Activated CD8-positive, alpha-beta memory T cell treated with anti-CD3 and anti-CD28 coated beads, Interleukin-2, amount 50 U/mL, for 4 hours (primary cell): ENCODE data around the gene KRTAP9-8.
"Not testable (repeated sequence)": the region's sequence is repeated elsewhere in the genome, so short reads cannot be mapped to it uniquely, and the experiment has no call there.

ENCODE experiments used
- DNase-seq: peaks from one replicate; pipeline ENCODE4 v3.0.0-alpha.2; 2020

KRTAP9-8 gene, protein sequence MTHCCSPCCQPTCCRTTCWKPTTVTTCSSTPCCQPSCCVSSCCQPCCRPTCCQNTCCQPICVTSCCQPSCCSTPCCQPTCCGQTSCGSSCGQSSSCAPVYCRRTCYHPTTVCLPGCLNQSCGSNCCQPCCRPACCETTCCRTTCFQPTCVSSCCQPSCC

DNA sequence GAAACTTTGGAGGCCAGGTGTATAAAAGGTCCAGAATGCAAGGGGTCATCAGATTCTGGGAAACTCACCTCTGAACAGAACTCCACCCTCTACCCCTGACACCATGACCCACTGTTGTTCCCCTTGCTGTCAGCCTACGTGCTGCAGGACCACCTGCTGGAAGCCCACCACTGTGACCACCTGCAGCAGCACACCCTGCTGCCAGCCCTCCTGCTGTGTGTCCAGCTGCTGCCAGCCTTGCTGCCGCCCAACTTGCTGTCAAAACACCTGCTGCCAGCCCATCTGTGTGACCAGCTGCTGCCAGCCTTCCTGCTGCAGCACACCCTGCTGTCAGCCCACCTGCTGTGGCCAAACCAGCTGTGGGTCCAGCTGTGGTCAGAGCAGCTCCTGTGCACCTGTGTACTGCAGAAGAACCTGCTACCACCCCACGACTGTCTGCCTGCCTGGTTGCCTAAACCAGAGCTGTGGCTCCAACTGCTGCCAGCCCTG, at the start of gene KRTAP9-8:
Gene KRTAP9-8 (plus strand): TSS at position 51 of the 489 bp plus-strand sequence. CDS start 53 bp downstream, at position 104.
- not testable (repeated sequence) for DNase-seq

DNA sequence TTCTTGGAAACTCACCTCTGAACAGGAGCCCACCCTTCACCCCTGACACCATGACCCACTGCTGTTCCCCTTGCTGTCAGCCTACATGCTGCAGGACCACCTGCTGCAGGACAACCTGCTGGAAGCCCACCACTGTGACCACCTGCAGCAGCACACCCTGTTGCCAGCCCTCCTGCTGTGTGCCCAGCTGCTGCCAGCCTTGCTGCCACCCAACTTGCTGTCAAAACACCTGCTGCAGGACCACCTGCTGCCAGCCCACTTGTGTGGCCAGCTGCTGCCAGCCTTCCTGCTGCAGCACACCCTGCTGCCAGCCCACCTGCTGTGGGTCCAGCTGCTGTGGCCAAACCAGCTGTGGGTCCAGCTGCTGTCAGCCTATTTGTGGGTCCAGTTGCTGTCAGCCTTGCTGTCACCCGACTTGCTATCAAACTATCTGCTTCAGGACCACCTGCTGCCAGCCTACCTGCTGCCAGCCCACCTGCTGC, 47.9 kb upstream of the KRTAP9-8 start, which contains the start of gene KRTAP9-1:
Gene KRTAP9-1 (plus strand): TSS at position 51 of the 482 bp plus-strand sequence. CDS start 0 bp downstream, at position 51.
- DNase-seq = not testable (repeated sequence)

DNA sequence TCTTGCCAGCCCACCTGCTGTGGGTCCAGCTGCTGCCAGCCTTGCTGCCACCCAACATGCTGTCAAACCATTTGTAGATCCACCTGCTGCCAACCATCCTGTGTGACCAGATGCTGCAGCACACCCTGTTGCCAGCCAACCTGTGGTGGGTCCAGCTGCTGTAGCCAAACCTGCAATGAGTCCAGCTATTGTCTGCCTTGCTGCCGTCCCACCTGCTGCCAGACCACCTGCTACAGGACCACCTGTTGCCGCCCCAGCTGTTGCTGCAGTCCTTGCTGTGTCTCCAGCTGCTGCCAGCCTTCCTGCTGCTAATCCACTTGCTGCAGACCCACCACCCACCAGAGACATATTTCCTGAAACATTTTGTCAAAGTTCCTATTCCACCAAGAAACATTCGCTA, 47.5 kb upstream of the KRTAP9-8 start:
- no peak for DNase-seq

GRCh38 chr17:41196068-41196467, 41.7 kb upstream of the KRTAP9-8 start:
- no peak for DNase-seq

DNA sequence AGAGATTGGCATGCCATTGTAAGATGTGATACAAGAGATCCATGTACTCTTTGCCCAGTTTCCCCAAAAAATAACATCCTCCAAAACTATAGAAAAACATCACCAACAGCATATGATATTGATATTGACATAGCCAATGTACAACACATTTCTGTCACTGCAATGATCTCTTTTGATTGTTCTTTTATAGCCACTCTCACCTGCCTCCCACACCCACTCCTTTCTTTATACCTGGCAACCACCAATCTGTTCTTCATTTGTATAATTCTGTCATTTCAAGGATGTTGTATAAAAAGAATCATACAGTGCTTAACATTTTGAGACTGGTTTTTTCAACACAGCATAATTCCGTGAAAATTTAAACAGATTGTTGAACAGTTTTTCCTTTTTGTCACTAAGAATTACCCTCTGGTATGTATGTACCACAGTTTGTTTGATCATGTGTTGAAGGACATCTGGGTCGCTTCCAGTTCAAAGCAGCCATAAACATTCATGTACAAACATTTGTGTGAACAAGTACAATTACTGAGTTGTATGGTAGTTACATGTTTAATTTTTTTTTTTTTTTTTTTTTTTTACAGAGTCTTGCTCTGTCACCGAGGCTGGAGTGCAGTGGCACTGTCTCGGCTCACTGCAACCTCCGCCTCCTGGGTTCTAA, 38.2 kb upstream of the KRTAP9-8 start:
- DNase-seq = no peak

- no peak for DNase-seq
Measured at GRCh38 chr17:41211845-41212466, 25.8 kb upstream of the KRTAP9-8 start.

DNA sequence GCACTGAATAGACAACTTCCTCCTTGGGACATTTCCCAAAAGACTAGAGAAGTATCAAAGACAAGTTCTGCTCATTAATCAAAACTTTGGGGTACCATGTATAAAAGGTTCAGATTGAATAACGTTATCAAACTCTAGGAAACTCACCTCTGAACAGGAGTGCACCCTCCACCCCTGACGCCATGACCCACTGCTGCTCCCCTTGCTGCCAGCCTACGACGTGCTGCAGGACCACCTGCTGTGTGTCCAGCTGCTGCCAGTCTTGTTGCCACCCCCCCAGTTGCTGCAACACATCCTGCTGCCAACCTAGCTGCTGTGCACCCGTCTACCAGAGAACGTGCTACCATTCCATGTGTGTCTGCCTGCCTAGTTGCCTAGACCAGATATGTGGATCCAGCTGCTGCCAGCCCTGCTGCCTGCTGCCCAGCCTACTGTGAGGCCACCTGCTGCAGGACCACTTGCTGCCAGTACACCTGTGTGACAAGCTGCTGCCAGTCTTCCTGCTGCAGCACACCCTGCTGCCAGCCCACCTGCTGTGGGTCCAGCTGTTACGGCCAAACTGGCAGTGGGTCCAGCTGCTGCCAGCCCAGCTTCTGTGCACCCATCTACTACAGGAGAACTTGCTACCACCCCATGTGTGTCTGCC, 25.2 kb upstream of the KRTAP9-8 start:
- DNase-seq = no peak

GRCh38 chr17:41215681-41216080, 22.1 kb upstream of the KRTAP9-8 start:
- DNase-seq = no peak

DNA sequence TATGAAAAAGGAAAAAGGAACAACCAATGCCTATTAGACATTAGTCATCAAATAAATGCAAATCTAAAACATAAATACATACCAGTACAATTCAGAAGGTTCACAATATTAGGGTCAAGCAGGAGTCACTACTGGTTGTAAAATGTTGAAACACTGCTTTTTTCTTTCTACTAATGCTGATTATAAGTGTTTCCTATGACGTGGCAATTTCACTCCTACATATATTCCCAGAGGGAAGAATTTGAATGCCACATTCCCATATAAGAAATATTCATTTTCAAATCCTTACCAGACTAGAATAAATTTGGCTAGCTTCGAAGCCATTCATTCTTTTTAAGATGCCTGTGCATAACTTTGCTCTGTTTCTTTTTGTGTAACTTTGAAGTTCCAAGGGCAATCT, 14.0 kb upstream of the KRTAP9-8 start:
- no peak for DNase-seq

DNA sequence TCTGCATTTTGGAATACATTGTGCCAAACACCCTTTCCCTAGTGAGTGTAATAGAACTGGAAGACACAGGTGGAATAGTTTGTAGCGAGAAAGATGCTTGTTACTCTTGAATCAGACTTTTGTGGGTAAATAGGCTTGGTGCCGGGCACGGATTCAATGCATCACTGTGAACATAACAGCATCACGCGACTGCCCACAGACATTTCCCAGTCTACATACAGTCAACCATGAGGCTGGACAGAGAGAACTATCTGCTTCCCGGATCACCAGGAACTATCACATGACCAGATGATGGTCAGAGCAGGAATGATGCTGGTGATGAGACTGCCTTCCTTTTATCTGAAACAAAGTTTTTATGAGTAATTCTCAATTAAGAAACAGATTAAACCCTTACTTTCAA, 11.7 kb upstream of the KRTAP9-8 start:
- no peak for DNase-seq

- DNase-seq = not testable (repeated sequence)
Measured at GRCh38 chr17:41226598-41227095, 11.2 kb upstream of the KRTAP9-8 start, which contains the start of gene KRTAP9-2. KRTAP9-2 (plus strand) TSS chr17:41226648; CDS start chr17:41226655, 7 bp downstream.

DNA sequence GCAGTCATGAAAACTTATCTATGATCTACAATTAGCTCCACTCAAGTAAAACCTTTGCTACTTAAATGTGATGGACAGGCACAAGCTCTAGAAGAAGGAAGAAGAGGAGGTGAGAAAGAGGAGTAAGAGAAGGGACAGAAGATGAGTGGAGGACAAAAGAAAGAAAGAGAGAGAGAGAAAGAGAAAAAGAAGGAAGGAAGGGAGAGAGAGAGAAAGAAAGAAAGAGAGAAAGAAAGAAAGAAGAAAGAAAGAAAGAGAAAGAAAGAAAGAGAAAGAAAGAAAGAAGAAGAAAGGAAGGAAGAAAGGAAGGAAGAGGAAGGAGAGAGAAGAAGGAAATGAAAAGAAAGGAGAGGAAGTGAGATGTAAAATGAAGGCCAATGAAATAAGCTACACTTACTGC, 7.7 kb upstream of the KRTAP9-8 start:
- DNase-seq = no peak

- DNase-seq = no peak
Measured at GRCh38 chr17:41231731-41232130, 6.1 kb upstream of the KRTAP9-8 start.

- DNase-seq = not testable (repeated sequence)
Measured at GRCh38 chr17:41232399-41233105, 5.2 kb upstream of the KRTAP9-8 start, which contains the start of gene KRTAP9-3. KRTAP9-3 (plus strand) TSS chr17:41232449; CDS start chr17:41232502, 53 bp downstream.

DNA sequence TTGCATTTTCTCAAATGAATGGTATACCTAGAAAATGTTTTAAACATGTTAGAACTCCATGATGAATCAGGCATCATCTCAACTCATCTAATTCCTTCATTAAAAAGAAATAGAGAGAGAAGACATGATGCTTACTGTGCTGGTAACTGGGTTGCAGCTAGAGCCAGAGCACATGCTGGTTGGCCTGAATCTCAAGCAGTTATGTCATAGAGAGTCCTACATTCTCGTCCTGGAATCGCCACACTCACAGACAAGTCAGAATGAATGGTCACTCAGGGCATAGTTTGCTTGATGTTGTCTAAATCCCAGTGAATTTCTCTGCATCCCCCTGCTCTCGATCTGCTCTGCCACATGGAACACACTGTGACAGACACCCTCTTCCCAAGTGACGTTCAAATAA, 683 bp upstream of the KRTAP9-8 start:
- not testable (repeated sequence) for DNase-seq

DNA sequence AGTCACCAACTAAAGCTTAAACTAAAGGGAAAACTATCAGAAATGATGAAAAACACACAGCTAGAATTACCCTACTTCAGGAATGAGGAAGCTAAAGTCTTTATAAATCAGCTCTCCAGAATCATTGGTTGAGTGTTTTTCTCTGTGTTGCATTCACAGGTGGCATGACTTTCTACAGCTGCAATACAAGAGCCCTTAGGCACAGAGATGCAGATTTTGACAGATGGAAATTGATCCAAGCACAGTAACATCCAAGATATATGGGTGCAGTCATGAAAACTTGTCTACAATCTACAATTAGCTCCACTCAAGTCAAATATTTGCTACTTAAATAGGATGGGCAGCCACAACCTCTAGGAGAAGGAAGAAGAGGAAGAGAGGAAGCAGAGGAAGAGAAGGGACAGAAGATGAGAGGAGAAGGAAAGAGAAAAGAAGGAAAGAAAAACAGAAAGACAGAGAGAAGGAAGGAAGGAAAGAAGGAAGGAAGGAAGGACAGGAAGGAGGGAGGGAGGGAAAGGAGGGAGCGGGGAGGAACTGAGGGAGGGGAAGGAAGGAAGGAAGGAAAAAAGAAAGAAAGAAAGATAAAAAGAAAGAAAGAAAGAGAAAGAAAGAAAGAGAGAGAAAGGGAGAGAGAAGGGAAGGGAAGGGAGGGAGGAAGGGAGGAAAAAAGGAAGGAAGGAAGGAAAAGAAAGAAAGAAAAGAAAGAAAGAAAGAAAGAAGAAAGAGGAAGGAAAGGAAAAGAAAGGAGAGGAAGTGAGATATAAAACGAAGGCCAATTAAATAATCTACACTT, 9.4 kb downstream of the KRTAP9-8 start:
- not testable (repeated sequence) for DNase-seq

DNA sequence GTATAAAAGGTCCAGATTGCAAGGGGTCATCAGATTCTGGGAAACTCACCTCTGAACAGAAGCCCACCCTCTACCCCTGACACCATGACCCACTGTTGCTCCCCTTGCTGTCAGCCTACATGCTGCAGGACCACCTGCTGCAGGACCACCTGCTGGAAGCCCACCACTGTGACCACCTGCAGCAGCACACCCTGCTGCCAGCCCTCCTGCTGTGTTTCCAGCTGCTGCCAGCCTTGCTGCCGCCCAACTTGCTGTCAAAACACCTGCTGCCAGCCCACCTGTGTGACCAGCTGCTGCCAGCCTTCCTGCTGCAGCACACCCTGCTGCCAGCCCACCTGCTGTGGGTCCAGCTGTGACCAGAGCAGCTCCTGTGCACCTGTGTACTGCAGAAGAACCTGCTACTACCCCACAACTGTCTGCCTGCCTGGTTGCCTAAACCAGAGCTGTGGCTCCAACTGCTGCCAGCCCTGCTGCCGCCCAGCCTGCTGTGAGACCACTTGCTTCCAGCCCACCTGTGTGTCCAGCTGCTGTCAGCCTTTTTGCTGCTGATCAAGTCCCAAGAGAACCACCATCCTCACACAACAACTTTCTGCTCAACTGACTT, 11.9 kb downstream of the KRTAP9-8 start, which contains the start of gene KRTAP9-4:
Gene KRTAP9-4 (plus strand): TSS at position 51 of the 604 bp plus-strand sequence. CDS start 34 bp downstream, at position 85.
- DNase-seq = not testable (repeated sequence)

GRCh38 chr17:41251261-41251660, 13.5 kb downstream of the KRTAP9-8 start:
- no peak for DNase-seq

GRCh38 chr17:41254861-41255260, 17.1 kb downstream of the KRTAP9-8 start:
- DNase-seq = no peak
